ENCODE measurements around the gene GCSH. TPM values are rescaled to one million over a fixed set of nuclear protein-coding genes. Genes with fewer than 3 reads are reported as not detected.

The GCSH gene
- total and polyA plus RNA-seq, 2 of the 13 experiments (the other 11 are each of a cell fraction or from before 2014, with no cell fraction given): 35.9 to 103 TPM

GRCh38 chr16:81127051-81127450, 30.9 kb upstream of the GCSH start:
- no peak for ATAC-seq
- H3K4me2 ChIP-seq (ENCODE audit: low read depth, low read length): no peak overlapping the region
- POLR2A ChIA-PET: no interaction called here

GRCh38 chr16:81123092-81123852, 27.1 kb upstream of the GCSH start:
- H3K4me2 ChIP-seq (ENCODE audit: low read depth, low read length): peak overlapping the region; percentile 18
- TF ChIP-seq ZC3H13 (CRISPR knock-in tag; IDR thresholded peaks at IDR 0.05) (no peak), ZBTB25 (CRISPR knock-in tag; IDR thresholded peaks at IDR 0.05) (peak; percentile 47; the same call in 1 of the 2 replicates), SNAPC4 (CRISPR knock-in tag; IDR thresholded peaks at IDR 0.05) (no peak), MED13 (CRISPR knock-in tag; IDR thresholded peaks at IDR 0.05) (no peak), ZNF354B (CRISPR knock-in tag; IDR thresholded peaks at IDR 0.05) (0 out of 2 replicates have a peak, but pooled peaks have one; percentile 56), RXRA (CRISPR knock-in tag; IDR thresholded peaks at IDR 0.05) (peak; percentile 43; the same call in 1 of the 2 replicates)

More at GRCh38 chr16:81127051-81127450, 30.9 kb upstream of the GCSH start:
- H3K79me2 ChIP-seq (ENCODE audit: insufficient read depth, low read length): no peaks in the 10 kb centered on the region
- FAIRE-seq: no peak
- no peaks in the 10 kb centered on the region for H3K9me3 ChIP-seq (ENCODE audit: low read length)
- H3K9ac ChIP-seq (ENCODE audit: insufficient read depth, low read depth, low read length): no peak overlapping the region
- H3K4me3 ChIP-seq (replicated peaks in 1 of 3; ENCODE audit: insufficient read depth in 1 of 3, low read depth in 2 of 3, low read length in 3 of 3): no peak overlapping the region
- H3K27ac ChIP-seq (ENCODE audit: extremely low read length, insufficient read depth, low read length): no peak overlapping the region
- no peaks in the 10 kb centered on the region for H3K27me3 ChIP-seq (ENCODE audit: control insufficient read depth in 1 of 2, insufficient read depth in 2 of 2, low read length in 2 of 2)
- no TSS peak for BruUV-seq (replicated peaks)
- CTCF ChIA-PET (ENCODE audit: low intra/inter-chr PET ratio, low total read pairs): no interaction called here
- intact Hi-C loops (cut with micrococcal nuclease; ENCODE audit: unreplicated experiment): no loop called here
- in situ Hi-C loops (cut with HindIII; ENCODE audit: extremely low pct_ligation_motif_present, low pct_unique_long_range_greater_than_20kb): no loop called here
- WGBS (ENCODE audit: low lambda C conversion rate): 81% methylated on average over 5 of the region's 5 CpGs
- H2AFZ ChIP-seq (ENCODE audit: low read length): no peak overlapping the region
- no peaks in the 10 kb centered on the region for H4K20me1 ChIP-seq (ENCODE audit: insufficient read depth, low read length)
- DNase-seq (ENCODE audit: low spot score): no peak
- peaks cover 0 to 6% of the 10 kb centered on the region in 2 experiments; a peak in 1 of 5 replicates for H3K36me3 ChIP-seq (replicated peaks in 1 of 2; ENCODE audit: control insufficient read depth in 1 of 2, insufficient read depth in 2 of 2, low read length in 2 of 2)
- TF ChIP-seq RAD51 (IDR thresholded peaks at IDR 0.05; ENCODE audit: borderline replicate concordance) (no peak), NCOR1 (IDR thresholded peaks at IDR 0.05; ENCODE audit: borderline replicate concordance, low read length) (no peak), ZNF597 (CRISPR knock-in tag; IDR thresholded peaks at IDR 0.05) (no peak), ZNF660 (CRISPR knock-in tag; IDR thresholded peaks at IDR 0.05; ENCODE audit: borderline replicate concordance, low read depth) (no peak)
- peaks cover 14% of the 10 kb centered on the region for H3K4me1 ChIP-seq (ENCODE audit: insufficient read depth, low read length)

More at GRCh38 chr16:81123092-81123852, 27.1 kb upstream of the GCSH start:
- intact Hi-C loops (cut with micrococcal nuclease; ENCODE audit: unreplicated experiment) (no loop called here), in situ Hi-C loops (cut with HindIII; ENCODE audit: extremely low pct_ligation_motif_present, low pct_unique_long_range_greater_than_20kb) (no loop called here)
- no peaks in the 10 kb centered on the region for H4K20me1 ChIP-seq (ENCODE audit: insufficient read depth, low read length)
- no peak overlapping the region for H3K4me3 ChIP-seq (replicated peaks in 1 of 3; ENCODE audit: insufficient read depth in 1 of 3, low read depth in 2 of 3, low read length in 3 of 3)
- 49% methylated on average over 17 of the region's 17 CpGs for WGBS (ENCODE audit: low lambda C conversion rate)
- peaks cover 14% of the 10 kb centered on the region for H3K4me1 ChIP-seq (ENCODE audit: insufficient read depth, low read length)
- BruUV-seq (replicated peaks): no TSS peak
- H3K9ac ChIP-seq (ENCODE audit: insufficient read depth, low read depth, low read length): no peak overlapping the region
- ChIA-PET CTCF (ENCODE audit: low intra/inter-chr PET ratio, low total read pairs) (no interaction called here), POLR2A (interaction anchor here (1.0 to 3.0 kb wide), 4 partner anchors 16 to 58 kb away, joined by 3 to 9 read pairs (median 4); partner anchors contain the start of gene C16orf46)
- ATAC-seq (peak; percentile 77), DNase-seq (ENCODE audit: low spot score) (peak; percentile 82), FAIRE-seq (peak; percentile 84)
- no peaks in the 10 kb centered on the region for H3K27me3 ChIP-seq (ENCODE audit: control insufficient read depth in 1 of 2, insufficient read depth in 2 of 2, low read length in 2 of 2)
- H3K79me2 ChIP-seq (ENCODE audit: insufficient read depth, low read length): no peaks in the 10 kb centered on the region
- H3K36me3 ChIP-seq (replicated peaks in 1 of 2; ENCODE audit: control insufficient read depth in 1 of 2, insufficient read depth in 2 of 2, low read length in 2 of 2): peaks cover 0 to 6% of the 10 kb centered on the region in 2 experiments; a peak in 2 of 5 replicates
- H3K9me3 ChIP-seq (ENCODE audit: low read length): no peaks in the 10 kb centered on the region
- no peak overlapping the region for H2AFZ ChIP-seq (ENCODE audit: low read length)
- peak overlapping the region; percentile 56 for H3K27ac ChIP-seq (ENCODE audit: extremely low read length, insufficient read depth, low read length)
